ENCODE data around the gene SLC4A2.

The SLC4A2 gene

GRCh38 chr7:151122276-151122675 lies 62.9 kb downstream of the SLC4A2 start:
- no peaks in the 10 kb centered on the region for H3K9me3 Mint-ChIP-seq
- H3K27me3 Mint-ChIP-seq, result no peaks in the 10 kb centered on the region
- no peak overlapping the region for H3K4me3 Mint-ChIP-seq
- H3K36me3 Mint-ChIP-seq (ENCODE audit: low read depth), result peaks cover 10% of the 10 kb centered on the region
- peaks cover 7% of the 10 kb centered on the region for H3K4me1 Mint-ChIP-seq (ENCODE audit: low read depth)
- no peak overlapping the region for H3K27ac Mint-ChIP-seq

DNA sequence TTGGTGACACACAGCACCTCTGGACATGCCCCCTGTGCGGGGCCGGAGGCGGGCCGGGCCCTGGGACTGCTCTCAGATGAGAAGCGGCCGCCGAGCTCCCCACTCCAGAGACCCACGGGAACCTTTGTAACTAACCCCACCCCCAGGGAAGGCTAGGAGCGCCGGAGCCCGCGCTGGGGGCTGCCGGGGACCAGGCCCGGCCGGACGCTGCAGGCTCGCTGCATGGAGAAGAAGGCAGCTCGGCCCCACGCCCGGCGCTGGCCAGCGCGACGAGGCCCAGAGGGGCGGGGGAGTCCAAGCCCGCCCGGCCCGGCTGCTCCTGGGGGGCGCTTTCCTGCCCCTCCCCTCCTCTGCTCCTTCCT lies 63.4 kb downstream of the SLC4A2 start:
- Mint-ChIP-seq H3K27ac (no peak overlapping the region), H3K27me3 (no peaks in the 10 kb centered on the region)

DNA sequence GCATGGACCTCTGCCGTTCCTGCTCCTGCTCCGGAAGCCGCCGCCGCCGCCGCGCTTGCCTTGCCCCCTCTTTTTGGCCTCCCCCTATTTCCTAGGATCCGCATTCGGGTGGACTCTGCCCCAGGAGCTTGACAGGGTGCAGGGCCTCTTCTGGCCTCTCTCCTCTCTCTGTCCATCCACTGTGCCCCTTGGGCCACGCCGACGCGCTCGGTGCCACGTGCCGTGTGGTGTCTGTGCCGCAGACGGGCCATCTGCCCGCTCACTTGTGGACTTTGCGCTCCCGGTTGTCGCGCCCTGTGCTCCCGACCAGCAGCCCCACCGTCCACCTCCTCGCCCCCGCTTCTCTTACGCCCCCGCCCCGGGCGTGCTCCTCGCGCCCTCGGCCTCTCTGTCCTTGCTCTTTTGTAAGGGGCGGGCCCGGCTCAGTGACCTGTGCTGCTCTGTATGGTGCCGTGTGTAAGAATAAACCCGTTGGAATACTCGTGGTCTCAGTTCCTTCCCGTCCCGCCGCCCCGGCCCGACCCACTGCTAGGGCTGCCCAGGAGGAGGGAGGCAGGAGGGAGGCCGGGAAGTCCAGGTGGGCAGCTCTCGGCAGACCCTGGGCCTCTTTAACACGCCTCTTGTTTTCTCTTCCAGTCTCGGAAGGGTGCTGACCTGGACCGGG lies 63.9 kb downstream of the SLC4A2 start:
- Mint-ChIP-seq H3K36me3 (ENCODE audit: low read depth) (peaks cover 10% of the 10 kb centered on the region), H3K9me3 (no peaks in the 10 kb centered on the region), H3K27me3 (no peaks in the 10 kb centered on the region), H3K4me1 (ENCODE audit: low read depth) (peaks cover 4% of the 10 kb centered on the region), H3K4me3 (no peak overlapping the region), H3K27ac (no peak overlapping the region)

More for the DNA sequence above, 63.4 kb downstream of the SLC4A2 start:
- Mint-ChIP-seq H3K4me3 (no peak overlapping the region), H3K4me1 (ENCODE audit: low read depth) (peaks cover 4% of the 10 kb centered on the region), H3K36me3 (ENCODE audit: low read depth) (peaks cover 10% of the 10 kb centered on the region), H3K9me3 (no peaks in the 10 kb centered on the region)

DNA sequence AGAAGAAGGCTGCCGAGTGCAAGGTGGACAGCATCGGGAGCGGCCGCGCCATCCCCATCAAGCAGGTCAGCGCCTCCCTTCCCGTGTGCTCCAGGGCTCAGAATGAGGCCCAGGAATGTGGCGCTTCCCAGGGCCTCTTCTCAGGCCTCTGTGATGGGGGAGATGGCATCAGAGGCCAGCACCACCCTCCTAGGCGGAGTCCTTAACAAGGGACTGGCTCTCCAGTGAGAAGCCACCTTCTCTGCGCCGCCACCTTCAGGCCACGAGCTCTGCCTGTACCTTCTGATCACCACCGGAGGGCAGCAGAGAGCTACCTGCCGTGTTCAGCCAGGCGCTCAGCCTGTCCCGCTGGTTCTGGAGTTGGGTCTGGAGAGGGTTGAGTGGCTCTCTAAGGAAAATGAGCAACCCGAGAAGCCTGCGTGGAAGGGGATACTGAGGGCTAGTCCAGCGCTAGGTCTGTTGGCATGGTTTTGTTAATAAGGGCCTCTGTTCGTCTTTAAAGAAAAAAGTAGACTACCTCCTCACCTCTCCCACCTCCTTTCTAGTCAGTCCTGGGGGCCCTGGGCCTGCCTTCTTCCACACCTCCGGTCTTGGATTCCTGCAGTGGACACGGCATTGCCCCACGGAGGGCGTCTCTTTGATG lies 64.6 kb downstream of the SLC4A2 start:
- no peaks in the 10 kb centered on the region for H3K9me3 Mint-ChIP-seq
- no peak overlapping the region for H3K27ac Mint-ChIP-seq
- no peak overlapping the region for H3K4me3 Mint-ChIP-seq
- peaks cover 10% of the 10 kb centered on the region for H3K36me3 Mint-ChIP-seq (ENCODE audit: low read depth)
- H3K27me3 Mint-ChIP-seq, result no peaks in the 10 kb centered on the region
- peaks cover 4% of the 10 kb centered on the region for H3K4me1 Mint-ChIP-seq (ENCODE audit: low read depth)

GRCh38 chr7:151124481-151124880 lies 65.1 kb downstream of the SLC4A2 start:
- H3K36me3 Mint-ChIP-seq (ENCODE audit: low read depth), result peaks cover 10% of the 10 kb centered on the region
- H3K4me1 Mint-ChIP-seq (ENCODE audit: low read depth), result peaks cover 4% of the 10 kb centered on the region
- no peak overlapping the region for H3K4me3 Mint-ChIP-seq
- H3K9me3 Mint-ChIP-seq, result no peaks in the 10 kb centered on the region
- no peak overlapping the region for H3K27ac Mint-ChIP-seq
- no peaks in the 10 kb centered on the region for H3K27me3 Mint-ChIP-seq

DNA sequence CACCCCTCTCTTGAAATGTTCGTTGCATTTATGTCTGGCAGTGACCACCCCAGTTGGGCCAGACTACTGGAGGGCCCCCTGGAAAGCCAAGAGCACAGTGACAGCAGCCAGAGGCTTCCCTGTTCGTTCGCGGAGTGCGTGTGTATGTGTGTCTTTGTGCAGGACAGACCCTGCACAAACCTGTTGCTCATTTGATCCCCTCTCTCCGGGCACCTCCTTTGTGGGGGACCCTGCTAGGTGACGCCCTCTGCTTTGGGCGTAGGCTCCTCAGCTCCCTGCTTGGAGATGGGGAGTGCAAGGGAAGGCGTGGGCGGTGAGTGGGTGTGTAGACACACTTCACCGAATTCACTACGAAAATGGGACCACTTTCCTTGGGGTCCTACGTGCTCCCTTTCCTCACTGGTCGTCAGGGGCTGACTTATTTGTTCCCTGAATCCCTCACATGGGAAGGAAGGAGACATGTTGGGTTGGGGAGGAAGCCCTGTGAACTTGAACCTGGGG lies 65.6 kb downstream of the SLC4A2 start:
- Mint-ChIP-seq H3K27me3 (no peaks in the 10 kb centered on the region), H3K9me3 (no peaks in the 10 kb centered on the region), H3K4me3 (no peak overlapping the region), H3K27ac (no peak overlapping the region), H3K4me1 (ENCODE audit: low read depth) (peaks cover 4% of the 10 kb centered on the region), H3K36me3 (ENCODE audit: low read depth) (peaks cover 10% of the 10 kb centered on the region)

DNA sequence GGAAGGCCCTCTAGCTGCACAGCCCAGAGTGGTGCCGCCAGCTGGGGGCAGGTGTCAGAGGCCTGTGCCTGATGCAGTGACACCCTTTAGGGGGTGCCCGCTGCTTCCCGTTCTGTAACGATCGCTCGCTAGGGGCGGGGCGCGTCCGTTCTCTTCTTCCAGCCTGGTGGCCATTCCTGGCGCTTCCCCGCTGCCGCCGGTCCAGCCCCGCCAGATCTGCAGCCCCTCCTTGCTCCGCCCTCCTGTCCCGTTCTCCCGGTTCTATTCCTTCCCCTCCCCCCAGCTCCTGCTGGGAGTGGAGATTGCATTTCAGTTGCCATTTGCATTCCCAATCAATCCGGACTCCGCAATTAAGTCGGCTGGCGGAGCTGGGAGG lies 66.1 kb downstream of the SLC4A2 start:
- Mint-ChIP-seq H3K36me3 (ENCODE audit: low read depth) (peaks cover 10% of the 10 kb centered on the region), H3K4me1 (ENCODE audit: low read depth) (peaks cover 4% of the 10 kb centered on the region), H3K4me3 (no peak overlapping the region), H3K27me3 (no peaks in the 10 kb centered on the region), H3K9me3 (no peaks in the 10 kb centered on the region), H3K27ac (no peak overlapping the region)

- H3K4me3 Mint-ChIP-seq, result no peak overlapping the region
- H3K4me1 Mint-ChIP-seq (ENCODE audit: low read depth), result peaks cover 4% of the 10 kb centered on the region
- no peak overlapping the region for H3K27ac Mint-ChIP-seq
- H3K27me3 Mint-ChIP-seq, result no peaks in the 10 kb centered on the region
- peaks cover 10% of the 10 kb centered on the region for H3K36me3 Mint-ChIP-seq (ENCODE audit: low read depth)
- H3K9me3 Mint-ChIP-seq, result no peaks in the 10 kb centered on the region
Measured at GRCh38 chr7:151125846-151126481, 66.6 kb downstream of the SLC4A2 start.

All from stimulated activated naive CD8-positive, alpha-beta T cell treated with anti-CD3 and anti-CD28 coated beads, Interleukin-15, Interleukin-2, amounts not matched to agents 100 ng/mL and 50 ng/mL, for 24 hours (primary cell).